ENCODE results near the gene EXT2. TPM values are rescaled to one million over a fixed set of nuclear protein-coding genes. Genes with fewer than 3 reads are reported as not detected.

EXT2 gene
- total RNA-seq, 1 donor from 2014 or later, result 58.7 TPM

DNA sequence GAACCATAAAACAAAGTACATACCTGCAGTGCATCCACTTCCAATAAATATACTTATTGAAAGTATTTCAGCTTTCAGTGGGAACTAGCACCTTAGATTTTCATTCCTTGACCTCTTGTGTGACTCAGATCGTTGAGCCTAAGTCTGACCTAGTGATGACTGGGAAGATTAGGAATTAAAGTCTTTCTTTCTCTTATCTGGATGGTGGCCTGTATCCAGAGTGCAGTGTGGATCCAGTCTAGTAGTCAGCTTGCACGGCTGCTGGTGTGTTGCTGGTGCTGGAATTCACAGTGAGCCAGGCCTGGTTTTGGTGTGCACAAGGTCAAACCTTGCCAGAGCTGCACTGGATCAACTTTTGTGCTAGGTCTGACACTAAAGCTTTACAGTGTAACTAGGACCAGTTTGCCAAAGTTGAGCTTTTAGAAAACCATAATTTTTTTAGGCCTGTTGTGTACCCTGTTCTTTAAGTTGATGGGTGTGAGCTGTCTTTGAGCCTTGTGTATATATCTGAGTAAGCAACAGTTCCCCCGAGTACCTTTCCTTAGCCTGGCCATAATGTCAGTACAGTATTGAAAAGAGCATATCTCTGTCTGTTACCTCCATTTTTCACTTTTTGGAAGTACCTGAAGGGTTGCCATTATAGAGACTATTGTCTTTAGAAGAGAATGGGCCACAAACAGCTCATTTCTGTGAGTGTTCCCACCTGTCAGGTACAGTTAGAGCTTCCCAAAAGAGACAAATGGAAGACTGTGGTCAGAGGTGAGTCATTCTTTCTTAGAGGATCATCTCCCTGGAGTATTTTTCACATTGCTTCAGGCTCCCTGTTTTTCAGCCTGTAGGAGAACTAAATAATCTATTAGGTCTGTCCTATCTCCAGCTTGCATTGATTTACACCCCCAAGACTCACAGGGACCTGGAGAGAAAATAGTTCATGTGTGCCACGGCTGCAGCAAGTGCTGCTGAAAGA lies 124.6 kb downstream of the EXT2 start:
- no peak for DNase-seq (ENCODE audit: low spot score)
- intact Hi-C loops (cut with DNase I), result no loop called here
- no peak for ATAC-seq

DNA sequence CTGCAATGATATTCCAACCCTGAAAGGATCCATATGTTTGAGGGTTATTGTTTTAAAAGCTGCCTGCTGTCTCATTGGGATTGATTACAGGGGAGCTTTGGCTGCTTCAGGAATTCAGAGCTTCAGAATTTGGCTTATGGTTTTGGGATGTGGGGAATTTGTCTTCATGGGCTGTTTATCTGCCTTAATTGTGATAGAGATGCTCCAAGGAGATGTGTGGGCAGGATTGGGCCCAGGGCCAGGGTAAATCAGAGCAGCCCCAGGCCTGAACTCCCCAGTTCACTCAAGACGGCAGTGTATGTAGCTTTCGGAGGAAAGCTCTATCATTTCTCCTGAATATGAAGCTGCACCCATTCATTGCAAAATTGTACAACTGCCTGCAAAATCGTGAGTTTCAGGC lies 126.0 kb downstream of the EXT2 start:
- DNase-seq (ENCODE audit: low spot score) (no peak), ATAC-seq (no peak)
- intact Hi-C loops (cut with DNase I), result no loop called here

DNA sequence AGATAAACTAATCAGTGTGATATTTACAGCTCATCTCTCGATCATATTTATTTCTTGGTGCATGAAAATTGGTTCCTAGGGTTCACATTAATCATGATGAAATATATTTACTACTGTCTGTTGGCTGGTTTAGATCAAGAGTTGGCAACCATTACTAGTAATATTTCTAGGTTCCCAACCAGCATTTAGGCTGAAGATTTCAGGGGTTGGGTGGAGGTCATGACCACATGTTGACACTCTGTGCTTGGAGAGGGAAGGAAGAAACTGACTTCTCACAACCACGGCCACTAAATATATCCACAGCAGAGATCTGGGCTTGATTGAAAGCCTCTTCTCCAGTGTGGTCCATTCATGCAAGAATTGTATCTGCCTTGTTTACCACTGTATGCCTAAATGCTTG lies 126.5 kb downstream of the EXT2 start:
- ATAC-seq (no peak), DNase-seq (ENCODE audit: low spot score) (no peak)
- intact Hi-C loops (cut with DNase I), result no loop called here

DNA sequence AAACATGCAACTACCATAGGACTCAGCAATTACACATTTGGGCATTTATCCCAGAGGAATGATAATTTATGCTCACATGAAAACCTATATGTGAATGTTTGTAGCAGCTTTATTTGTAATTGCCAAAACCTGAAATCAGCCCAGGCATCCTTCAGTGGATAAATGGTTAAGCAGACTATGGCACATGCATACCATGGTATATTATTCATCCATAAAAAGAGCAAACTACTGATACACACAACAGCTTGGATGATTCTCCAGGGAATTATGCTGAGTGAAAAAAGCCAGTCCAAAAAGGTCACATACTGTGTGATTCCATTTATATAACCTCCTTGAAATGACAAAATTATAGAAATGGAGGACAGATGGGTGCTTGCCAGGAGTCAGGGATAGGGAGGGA lies 127.8 kb downstream of the EXT2 start:
- DNase-seq (ENCODE audit: low spot score) (no peak), ATAC-seq (no peak)
- intact Hi-C loops (cut with DNase I), result no loop called here

DNA sequence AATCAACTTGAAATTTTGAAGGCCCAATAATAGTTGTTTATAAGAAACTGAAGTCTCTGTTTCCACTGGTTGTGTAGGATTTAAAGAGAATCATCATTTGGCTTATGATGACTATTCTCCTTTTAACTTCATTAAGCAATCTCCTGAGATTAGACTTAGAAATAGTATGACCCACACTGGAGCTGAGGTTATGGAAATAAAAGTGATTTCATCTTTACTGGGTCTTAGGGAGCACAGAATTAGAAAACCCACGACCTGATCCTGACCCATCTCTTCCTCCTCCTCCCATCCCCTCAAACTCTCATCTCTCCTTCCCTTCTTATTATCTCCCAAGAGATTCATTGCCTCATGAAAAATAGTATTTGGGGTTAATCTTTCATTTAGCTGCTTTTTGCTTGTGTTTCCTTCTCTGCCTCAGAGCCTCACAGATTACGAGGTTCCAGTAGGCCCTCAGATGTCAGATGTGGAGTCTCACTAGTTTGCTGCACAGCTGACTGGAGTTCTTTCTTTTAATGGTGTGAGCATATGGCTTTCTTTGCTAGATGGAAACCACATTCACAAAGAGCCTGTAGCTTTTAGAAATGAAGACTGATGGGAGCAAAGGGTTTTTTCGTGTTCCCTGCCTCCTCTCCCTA lies 129.5 kb downstream of the EXT2 start:
- ATAC-seq (peak; percentile 76), DNase-seq (ENCODE audit: low spot score) (no peak)
- intact Hi-C loops (cut with DNase I), result no loop called here

DNA sequence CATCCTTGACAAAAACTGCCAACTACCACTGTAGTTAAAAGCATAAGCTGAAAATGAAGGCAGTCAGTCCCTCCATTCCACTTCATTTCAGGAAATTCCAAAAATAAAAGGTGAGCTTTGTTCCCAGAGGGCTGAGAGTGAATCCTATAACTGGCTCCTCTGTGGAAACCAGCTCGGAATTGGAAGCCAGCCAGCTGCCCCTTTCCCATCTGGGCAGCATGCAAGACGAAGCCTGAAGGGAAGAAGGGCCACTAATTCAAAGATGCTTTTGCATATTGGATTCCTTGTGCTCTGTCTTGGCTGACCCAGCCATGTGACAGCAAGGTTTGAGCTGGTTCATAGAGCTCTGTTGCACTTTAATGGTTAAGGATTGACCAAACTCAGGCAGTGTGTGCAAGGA lies 131.0 kb downstream of the EXT2 start:
- DNase-seq (ENCODE audit: low spot score), result no peak
- intact Hi-C loops (cut with DNase I), result no loop called here
- no peak for ATAC-seq

DNA sequence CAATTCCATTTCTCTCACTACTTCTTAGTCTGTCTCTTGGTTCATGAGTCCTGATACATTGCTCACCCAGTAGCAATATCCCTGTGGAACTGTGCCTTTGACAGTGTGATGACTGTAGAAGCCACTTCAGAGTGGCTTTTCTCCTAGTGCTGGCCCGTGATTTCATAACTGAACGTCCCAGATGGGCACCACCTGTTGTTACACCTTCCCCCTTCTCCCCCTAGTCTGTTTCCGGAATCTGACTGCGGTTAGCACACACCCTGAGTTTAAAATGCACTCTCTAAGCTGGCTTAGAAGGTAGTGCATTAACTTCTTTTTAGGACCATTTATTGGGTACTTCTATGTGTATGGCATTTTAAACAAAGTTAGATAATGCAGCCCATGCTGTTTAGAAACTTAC lies 131.5 kb downstream of the EXT2 start:
- no peak for ATAC-seq
- intact Hi-C loops (cut with DNase I), result no loop called here
- no peak for DNase-seq (ENCODE audit: low spot score)

DNA sequence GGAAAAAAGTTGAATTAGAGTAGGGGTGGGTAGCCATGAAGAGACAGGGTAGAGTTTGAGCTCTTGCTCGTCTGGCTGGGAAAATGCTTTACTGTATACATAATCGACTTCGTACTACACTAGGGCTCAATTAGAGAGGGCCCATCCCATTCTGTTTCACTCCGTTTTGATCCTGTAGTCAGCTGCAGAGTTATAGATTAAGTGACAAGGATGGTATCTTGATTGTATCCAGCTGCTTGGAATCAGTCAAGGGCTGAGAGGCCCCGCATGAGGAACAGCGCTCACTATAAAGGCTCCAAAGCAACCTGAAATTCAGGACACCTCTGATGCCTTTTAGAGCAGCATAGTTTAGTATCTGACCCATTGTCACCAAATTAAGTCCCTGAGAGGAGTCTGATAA lies 132.9 kb downstream of the EXT2 start:
- intact Hi-C loops (cut with DNase I), result no loop called here
- ATAC-seq, result no peak
- DNase-seq (ENCODE audit: low spot score), result no peak

DNA sequence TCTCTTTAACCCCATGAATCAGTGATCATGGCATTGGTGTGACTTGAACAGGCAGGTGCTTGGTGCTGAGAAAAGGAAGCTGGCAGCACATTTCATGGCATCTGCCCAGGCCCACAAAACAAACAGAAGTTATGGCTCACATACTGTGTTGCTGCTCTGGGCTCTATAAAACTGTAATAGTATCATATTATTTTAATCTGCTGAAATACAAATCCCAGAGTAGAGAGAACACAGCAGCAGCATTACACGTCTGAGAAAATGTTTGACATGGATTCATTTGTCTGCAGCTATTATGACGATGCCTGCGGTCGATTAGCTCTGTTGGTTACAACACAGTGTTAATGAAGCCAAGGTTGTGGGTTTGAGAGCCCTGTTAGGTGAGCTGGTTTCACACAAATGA lies 133.6 kb downstream of the EXT2 start:
- no peak for DNase-seq (ENCODE audit: low spot score)
- ATAC-seq, result no peak
- intact Hi-C loops (cut with DNase I), result no loop called here

DNA sequence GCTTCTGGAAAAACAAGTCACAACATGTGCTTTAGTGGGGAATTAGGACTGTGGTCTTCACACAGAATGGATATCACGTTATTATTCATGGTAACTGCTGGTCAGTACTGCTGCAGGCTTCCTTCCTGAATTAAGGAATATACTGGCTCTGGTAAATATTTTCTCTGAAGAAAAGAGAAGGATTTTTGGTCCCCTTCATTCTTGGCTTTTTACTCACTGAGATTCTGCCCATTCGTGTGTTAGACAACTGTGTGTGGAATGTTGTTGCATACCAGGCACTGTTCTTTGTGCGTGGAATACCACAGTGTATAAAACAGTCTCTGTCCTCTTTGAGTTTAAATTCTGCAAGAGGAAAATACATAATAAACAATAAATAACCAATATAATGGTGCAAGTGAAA lies 134.1 kb downstream of the EXT2 start:
- DNase-seq (ENCODE audit: low spot score) (no peak), ATAC-seq (no peak)
- intact Hi-C loops (cut with DNase I), result no loop called here

DNA sequence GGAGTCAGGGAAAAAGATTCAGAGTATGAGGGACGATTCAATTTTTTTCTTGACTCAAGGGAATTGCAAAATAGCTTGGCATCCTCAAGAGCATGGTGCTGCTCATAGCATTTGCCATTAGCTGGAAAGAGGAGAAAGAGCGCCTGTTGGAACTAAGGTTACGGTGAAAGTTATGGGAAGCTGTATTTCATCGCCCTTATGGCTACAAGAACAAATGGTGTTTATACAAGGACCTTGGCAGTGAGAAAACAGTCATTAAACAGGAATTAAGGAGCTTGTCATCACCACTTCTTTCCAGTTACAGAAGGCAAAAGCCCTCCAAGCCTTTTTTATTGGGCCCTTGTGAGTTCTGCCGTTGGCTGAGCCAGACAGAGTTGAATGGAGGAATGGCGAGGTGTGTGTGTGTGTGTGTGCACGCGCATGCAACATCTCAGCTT lies 140.3 kb downstream of the EXT2 start:
- ATAC-seq (peak; percentile 90), DNase-seq (ENCODE audit: low spot score) (no peak)
- intact Hi-C loops (cut with DNase I), result no loop called here

DNA sequence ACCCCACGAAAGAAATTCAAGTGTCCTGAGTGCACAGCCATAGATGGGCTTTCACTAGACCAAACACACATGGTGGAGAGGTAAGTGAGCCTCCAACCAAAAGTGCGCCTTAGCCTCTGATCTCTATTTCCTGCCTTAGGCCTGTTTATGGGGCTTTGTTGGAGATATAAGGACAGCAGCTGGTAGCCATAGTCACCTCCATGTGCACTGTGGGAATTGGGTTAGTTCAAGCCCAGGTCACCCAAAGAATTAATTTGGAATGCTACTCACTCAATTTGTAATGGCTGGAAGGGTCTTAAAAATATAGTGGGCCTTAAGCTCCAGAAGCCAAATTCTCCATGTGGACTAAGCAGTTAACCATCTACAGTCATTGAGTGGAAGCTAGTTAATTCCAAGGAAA lies 140.8 kb downstream of the EXT2 start:
- peak; percentile 43 for ATAC-seq

DNA sequence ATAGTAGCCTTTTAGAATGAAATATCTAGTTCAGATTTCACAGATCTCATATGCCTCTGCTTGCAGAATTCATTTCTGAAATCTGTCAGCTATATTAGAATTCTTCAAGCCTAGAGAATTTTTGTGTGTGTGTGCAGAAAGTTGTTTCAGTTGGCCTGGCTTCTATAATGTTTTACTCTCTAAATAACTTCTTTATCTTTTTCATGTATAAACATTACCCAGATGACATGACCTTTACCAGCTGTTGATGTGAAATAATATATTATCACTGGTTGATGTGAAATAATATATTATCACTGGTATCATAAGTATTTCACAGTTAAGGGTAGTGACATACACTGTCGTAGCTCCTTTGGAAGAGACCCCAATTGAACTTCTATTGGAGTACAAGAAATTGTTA lies 141.7 kb downstream of the EXT2 start:
- DNase-seq (ENCODE audit: low spot score) (no peak), ATAC-seq (no peak)
- intact Hi-C loops (cut with DNase I), result no loop called here

More for the DNA sequence above, 140.8 kb downstream of the EXT2 start:
- intact Hi-C loops (cut with DNase I), result no loop called here
- DNase-seq (ENCODE audit: low spot score), result no peak

DNA sequence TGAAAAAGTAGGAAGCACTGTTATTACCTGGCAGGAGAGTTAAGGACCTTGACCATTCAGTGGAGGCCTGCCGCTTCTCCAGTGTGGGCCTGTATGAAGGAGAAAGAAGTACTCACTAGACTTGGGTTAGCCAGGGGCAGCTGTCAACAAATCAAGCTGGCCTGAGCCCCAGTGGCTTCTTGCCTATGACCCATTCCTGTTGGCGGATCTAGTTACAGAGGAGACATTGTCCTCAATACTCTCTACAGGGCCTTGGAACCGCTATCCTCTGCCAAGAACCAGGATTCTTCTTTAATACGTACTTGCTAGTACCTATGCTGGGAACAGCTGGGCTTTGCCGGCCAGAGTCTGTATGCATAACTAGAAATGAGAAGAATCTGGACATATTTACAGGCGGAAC lies 146.4 kb downstream of the EXT2 start:
- DNase-seq (ENCODE audit: low spot score), result no peak

DNA sequence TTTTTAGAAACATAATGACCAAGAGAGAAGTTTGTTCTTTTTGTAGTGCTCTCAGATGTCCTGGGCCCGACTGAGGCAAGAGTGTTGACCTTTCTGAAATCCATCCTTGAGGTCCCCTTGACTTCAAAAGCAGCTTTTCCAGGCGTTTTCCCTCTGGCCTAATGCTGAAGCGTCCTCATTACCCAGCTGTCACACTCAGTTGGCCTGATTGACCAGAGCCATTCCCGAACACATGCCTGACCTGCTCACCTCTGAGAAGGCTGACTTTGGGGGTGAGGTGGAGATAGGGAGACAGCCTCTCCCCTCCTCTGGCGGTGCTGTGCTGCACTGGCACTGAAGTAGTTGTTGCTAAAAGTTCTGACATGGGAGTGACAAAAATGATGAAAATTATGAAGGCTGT lies 147.6 kb downstream of the EXT2 start:
- intact Hi-C loops (cut with DNase I), result no loop called here
- no peak for ATAC-seq
- DNase-seq (ENCODE audit: low spot score), result no peak

More for the DNA sequence above, 146.4 kb downstream of the EXT2 start:
- intact Hi-C loops (cut with DNase I), result no loop called here
- peak; percentile 84 for ATAC-seq

DNA sequence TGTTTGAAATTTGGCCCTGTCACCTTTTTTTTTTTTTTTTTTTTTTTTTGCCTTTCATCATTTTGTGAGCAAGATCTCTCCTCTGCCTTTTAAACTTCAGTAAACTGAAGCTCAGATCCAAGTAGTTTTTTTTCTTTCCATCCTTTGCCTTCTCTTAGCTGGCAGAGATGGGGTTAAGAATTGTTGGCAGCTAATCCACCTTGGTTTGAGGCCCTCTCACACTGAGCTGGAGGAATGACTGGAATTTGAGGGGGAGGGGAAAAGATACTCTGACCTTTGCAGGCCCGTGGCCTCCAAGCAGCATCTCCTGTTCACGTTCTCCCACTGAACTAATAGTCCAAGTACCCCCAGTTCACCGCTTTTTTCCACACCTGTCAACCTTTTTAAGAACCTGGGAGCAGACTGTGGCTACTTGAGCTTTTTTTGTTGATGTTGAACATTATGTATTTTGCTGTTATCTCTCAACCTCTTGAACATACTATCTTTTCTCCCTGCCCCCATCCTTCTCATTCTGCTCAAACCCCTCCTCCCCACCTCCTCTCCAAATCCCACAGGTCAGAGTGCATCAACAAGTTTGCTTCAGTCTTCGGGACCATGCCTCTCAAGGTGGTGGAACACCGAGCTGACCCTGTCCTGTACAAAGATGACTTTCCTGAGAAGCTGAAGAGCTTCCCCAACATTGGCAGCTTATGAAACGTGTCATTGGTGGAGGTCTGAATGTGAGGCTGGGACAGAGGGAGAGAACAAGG lies 148.3 kb downstream of the EXT2 start:
- intact Hi-C loops (cut with DNase I), result no loop called here
- no peak for DNase-seq (ENCODE audit: low spot score)
- no peak for ATAC-seq

DNA sequence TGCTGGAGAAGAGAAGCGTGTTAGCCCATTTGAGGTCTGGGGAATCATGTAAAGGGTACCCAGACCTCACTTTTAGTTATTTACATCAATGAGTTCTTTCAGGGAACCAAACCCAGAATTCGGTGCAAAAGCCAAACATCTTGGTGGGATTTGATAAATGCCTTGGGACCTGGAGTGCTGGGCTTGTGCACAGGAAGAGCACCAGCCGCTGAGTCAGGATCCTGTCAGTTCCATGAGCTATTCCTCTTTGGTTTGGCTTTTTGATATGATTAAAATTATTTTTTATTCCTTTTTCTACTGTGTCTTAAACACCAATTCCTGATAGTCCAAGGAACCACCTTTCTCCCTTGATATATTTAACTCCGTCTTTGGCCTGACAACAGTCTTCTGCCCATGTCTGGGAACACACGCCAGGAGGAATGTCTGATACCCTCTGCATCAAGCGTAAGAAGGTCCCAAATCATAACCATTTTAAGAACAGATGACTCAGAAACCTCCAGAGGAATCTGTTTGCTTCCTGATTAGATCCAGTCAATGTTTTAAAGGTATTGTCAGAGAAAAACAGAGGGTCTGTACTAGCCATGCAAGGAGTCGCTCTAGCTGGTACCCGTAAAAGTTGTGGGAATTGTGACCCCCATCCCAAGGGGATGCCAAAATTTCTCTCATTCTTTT lies 149.3 kb downstream of the EXT2 start:
- ATAC-seq, result no peak
- no peak for DNase-seq (ENCODE audit: low spot score)
- intact Hi-C loops (cut with DNase I), result no loop called here

DNA sequence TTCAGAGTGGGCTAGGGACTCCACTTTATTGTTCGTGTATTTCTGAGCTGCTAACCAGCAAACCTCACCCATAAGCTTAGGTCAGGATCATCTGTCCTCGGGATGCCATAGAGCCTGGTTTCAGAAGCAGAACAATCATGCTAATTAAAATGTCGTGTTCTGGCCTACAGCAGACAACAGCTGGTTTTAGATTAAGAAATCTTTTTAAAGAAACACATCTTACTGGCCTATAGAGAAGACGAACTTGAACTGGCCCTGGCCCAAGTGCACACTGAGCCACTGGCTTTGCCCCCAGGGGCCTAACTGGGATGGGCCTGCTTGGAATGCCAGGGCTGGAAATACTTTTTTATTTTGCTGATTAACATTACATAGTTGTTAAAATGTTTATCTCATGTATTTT lies 151.2 kb downstream of the EXT2 start:
- intact Hi-C loops (cut with DNase I), result no loop called here
- DNase-seq (ENCODE audit: low spot score) (no peak), ATAC-seq (peak; percentile 45)

DNA sequence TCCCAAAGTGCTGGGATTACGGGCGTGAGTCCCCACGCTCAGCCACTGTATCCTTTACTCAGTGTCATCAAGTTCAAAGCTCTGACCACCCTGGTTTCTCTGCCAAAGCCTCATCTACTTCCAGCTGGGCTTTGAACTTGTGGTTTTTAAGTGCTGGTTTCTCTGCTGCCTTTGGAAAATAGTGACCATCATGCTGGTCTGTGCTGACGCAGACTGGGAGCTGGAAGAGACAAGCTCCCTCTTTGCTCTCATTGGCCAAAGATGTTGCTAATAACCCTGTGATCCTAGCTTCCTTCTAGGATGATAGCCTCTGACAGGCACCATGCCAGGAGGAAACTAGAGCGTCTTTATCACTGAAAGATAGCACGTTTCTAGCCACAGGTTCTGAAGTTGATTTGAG lies 152.0 kb downstream of the EXT2 start:
- DNase-seq (ENCODE audit: low spot score) (no peak), ATAC-seq (peak; percentile 70)
- intact Hi-C loops (cut with DNase I), result no loop called here
